GM21423 (cell line): Measurements from ENCODE around the gene RANBP10.

Experiments used
- ATAC-seq: cut with Tn5 transposase; IDR thresholded peaks from one replicate; pipeline ENCODE4 v1.9.1; 2021; ENCODE audit warnings: mild to moderate bottlenecking, moderate library complexity; ENCODE audit not compliant: unreplicated experiment

The RANBP10 gene

GRCh38 chr16:67679935-67680897, 126.1 kb downstream of the RANBP10 start:
- no peak for ATAC-seq

- no peak for ATAC-seq
Measured at GRCh38 chr16:67678354-67679023, 127.9 kb downstream of the RANBP10 start.

GRCh38 chr16:67677712-67678111, 128.6 kb downstream of the RANBP10 start:
- ATAC-seq, result no peak

- no peak for ATAC-seq
Measured at GRCh38 chr16:67676939-67677338, 129.4 kb downstream of the RANBP10 start.

GRCh38 chr16:67676516-67676915, 129.8 kb downstream of the RANBP10 start:
- ATAC-seq, result no peak

GRCh38 chr16:67675999-67676398, 130.4 kb downstream of the RANBP10 start:
- no peak for ATAC-seq

- ATAC-seq, result no peak
Measured at GRCh38 chr16:67675579-67675935, 130.8 kb downstream of the RANBP10 start.

GRCh38 chr16:67674851-67675578, 131.3 kb downstream of the RANBP10 start:
- no peak for ATAC-seq

- ATAC-seq, result no peak
Measured at GRCh38 chr16:67673712-67674580, 132.4 kb downstream of the RANBP10 start.
